Midbrain (tissue), 1 donor: ENCODE results near the gene TET1.
"Not testable (repeated sequence)": the region's sequence is repeated elsewhere in the genome, so short reads cannot be mapped to it uniquely, and the experiment has no call there.

Experiments used
- DNase-seq: peaks from one replicate; lab custom pipeline; 2025; lab: John Stamatoyannopoulos, UW

Gene TET1

GRCh38 chr10:68564712-68565111 lies 4.6 kb downstream of the TET1 start:
- DNase-seq: no peak

- DNase-seq: no peak
These were observed 5.5 kb downstream of the TET1 start for GRCh38 chr10:68565658-68566057.

- no peak for DNase-seq
These were observed 6.2 kb downstream of the TET1 start for GRCh38 chr10:68566351-68566750.

- no peak for DNase-seq
These were observed 6.8 kb downstream of the TET1 start for GRCh38 chr10:68566955-68567354.

- no peak for DNase-seq
These were observed 12.0 kb downstream of the TET1 start for GRCh38 chr10:68572151-68572550.

GRCh38 chr10:68574051-68574450 lies 13.9 kb downstream of the TET1 start:
- DNase-seq: no peak

GRCh38 chr10:68576118-68576517 lies 16.0 kb downstream of the TET1 start:
- no peak for DNase-seq

- no peak for DNase-seq
These were observed 18.8 kb downstream of the TET1 start for GRCh38 chr10:68578974-68579373.

- not testable (repeated sequence) for DNase-seq
These were observed 24.1 kb downstream of the TET1 start for GRCh38 chr10:68584187-68584586.

GRCh38 chr10:68586606-68587305 lies 26.6 kb downstream of the TET1 start:
- no peak for DNase-seq

- no peak for DNase-seq
These were observed 34.3 kb downstream of the TET1 start for GRCh38 chr10:68594405-68594804.

- no peak for DNase-seq
These were observed 35.4 kb downstream of the TET1 start for GRCh38 chr10:68595513-68595912.

- DNase-seq: no peak
These were observed 37.3 kb downstream of the TET1 start for GRCh38 chr10:68597407-68597806.

GRCh38 chr10:68598978-68599770 lies 39.0 kb downstream of the TET1 start:
- peak; percentile 63 for DNase-seq

- no peak for DNase-seq
These were observed 39.6 kb downstream of the TET1 start for GRCh38 chr10:68599771-68600040.

GRCh38 chr10:68600041-68600778 lies 40.1 kb downstream of the TET1 start:
- DNase-seq: peak; percentile 88

GRCh38 chr10:68601501-68602265 lies 41.5 kb downstream of the TET1 start:
- DNase-seq: no peak

- no peak for DNase-seq
These were observed 42.3 kb downstream of the TET1 start for GRCh38 chr10:68602434-68602833.

GRCh38 chr10:68603766-68604165 lies 43.6 kb downstream of the TET1 start:
- no peak for DNase-seq

GRCh38 chr10:68604441-68604840 lies 44.3 kb downstream of the TET1 start:
- DNase-seq: no peak

- no peak for DNase-seq
These were observed 46.8 kb downstream of the TET1 start for GRCh38 chr10:68606918-68607317.

GRCh38 chr10:68610023-68610422 lies 49.9 kb downstream of the TET1 start:
- DNase-seq: not testable (repeated sequence)
